ENCODE results near the gene DUSP6. TPM values are rescaled to one million over a fixed set of nuclear protein-coding genes. Genes with fewer than 3 reads are reported as not detected.

DUSP6 gene
- total and polyA plus RNA-seq, 2 of the 13 experiments (the other 11 are each of a cell fraction or from before 2014, with no cell fraction given): 40.9 to 161 TPM

- TF ChIP-seq ZNF646 (CRISPR knock-in tag; IDR thresholded peaks at IDR 0.05) (peak; percentile 65; the same call in 1 of the 2 replicates), FOXA3 (CRISPR knock-in tag; IDR thresholded peaks at IDR 0.05) (no peak; the same call in none of the 2 replicates), RFX3 (CRISPR knock-in tag; IDR thresholded peaks at IDR 0.05) (no peak), ZNF18 (CRISPR knock-in tag; IDR thresholded peaks at IDR 0.05; ENCODE audit: insufficient replicate concordance) (peak; percentile 50), ZNF335 (CRISPR knock-in tag; IDR thresholded peaks at IDR 0.05) (peak; percentile 12; the same call in 1 of the 2 replicates), ATF4 (CRISPR knock-in tag; IDR thresholded peaks at IDR 0.05) (0 out of 4 replicates have a peak, but pooled peaks of 1 of the 2 experiments have one; percentile 36), GZF1 (CRISPR knock-in tag; IDR thresholded peaks at IDR 0.05) (0 out of 2 replicates have a peak, but pooled peaks have one; percentile 6), ZNF652 (CRISPR knock-in tag; IDR thresholded peaks at IDR 0.05; ENCODE audit: borderline replicate concordance, low read depth) (no peak), ZNF800 (CRISPR knock-in tag; IDR thresholded peaks at IDR 0.05) (peak; percentile 83; the same call in 1 of the 2 replicates), PAF1 (CRISPR knock-in tag; IDR thresholded peaks at IDR 0.05) (no peak), ZNF143 (CRISPR knock-in tag; IDR thresholded peaks at IDR 0.05) (no peak), ZNF280B (CRISPR knock-in tag; IDR thresholded peaks at IDR 0.05; ENCODE audit: borderline replicate concordance) (peak; percentile 57; the same call in 1 of the 2 replicates), PTBP1 (IDR thresholded peaks at IDR 0.05; ENCODE audit: low read depth, low read length, poor library complexity, severe bottlenecking) (no peak), SUZ12 (IDR thresholded peaks at IDR 0.05; ENCODE audit: low read depth, low read length) (no peak), NR2F2 (IDR thresholded peaks at IDR 0.05; ENCODE audit: borderline replicate concordance, low read depth) (no peak), ZNF75D (CRISPR knock-in tag; IDR thresholded peaks at IDR 0.05; ENCODE audit: borderline replicate concordance) (no peak)
Measured at GRCh38 chr12:89353823-89354611, 1.7 kb upstream of the DUSP6 start (continued).
